Tibial nerve (tissue), 3 donors: Measurements from ENCODE around the gene PDGFA.

Experiments
- CTCF ChIP-seq, 5 experiments: fragments of 200-600 bp in 3 of 5; fragments of 450-650 bp in 2 of 5; sonication (generic) in 3 of 5; IDR thresholded peaks; one replicate each; pipeline ENCODE4 v1.5.1; 2016 to 2019; ENCODE audit warnings: antibody characterized with exemption in 5 of 5, mild to moderate bottlenecking in 3 of 5, moderate library complexity in 2 of 5
- POLR2A ChIP-seq, 2 donors: fragments of 450-650 bp; IDR thresholded peaks; one replicate each; pipeline ENCODE4 v1.6.1; 2017; ENCODE audit warnings: antibody characterized with exemption in 2 of 2, mild to moderate bottlenecking in 2 of 2, moderate library complexity in 2 of 2

- TF ChIP-seq CTCF (IDR thresholded peaks at IDR 0.05) (no peak), POLR2A (IDR thresholded peaks at IDR 0.05) (no peak)
Observed at GRCh38 chr7:494259-494687, 25.4 kb downstream of the PDGFA start.
